Astrocyte of the cerebellum (primary cell): ENCODE results near the gene SYNM.
A peak's percentile ranks its signal among the peaks of the same experiment; 100 is the strongest.
"Not testable (repeated sequence)": the region's sequence is repeated elsewhere in the genome, so short reads cannot be mapped to it uniquely, and the experiment has no call there.

Experiments used
- DNase-seq: peaks from one replicate; pipeline ENCODE4 v3.0.0-alpha.2; 2011; ENCODE audit warnings: low read depth
- H3K4me3 ChIP-seq: 2 replicates; pipeline ENCODE4 v1.5.1; 2011; ENCODE audit warnings: mild to moderate bottlenecking, low read depth, low read length, moderate library complexity
- in situ Hi-C: cut with HindIII; loops from 2 replicates; pipeline ENCODE4 v1.10.0; 2017; ENCODE audit warnings: low sequenced_read_pairs
- TF ChIP-seq, protein P1 (sequence below): IDR thresholded peaks from 2 replicates; pipeline ENCODE4 v1.5.1; 2012; ENCODE audit warnings: low read length, low read depth, moderate library complexity, mild to moderate bottlenecking; ENCODE audit errors: missing control alignments

Gene SYNM

DNA sequence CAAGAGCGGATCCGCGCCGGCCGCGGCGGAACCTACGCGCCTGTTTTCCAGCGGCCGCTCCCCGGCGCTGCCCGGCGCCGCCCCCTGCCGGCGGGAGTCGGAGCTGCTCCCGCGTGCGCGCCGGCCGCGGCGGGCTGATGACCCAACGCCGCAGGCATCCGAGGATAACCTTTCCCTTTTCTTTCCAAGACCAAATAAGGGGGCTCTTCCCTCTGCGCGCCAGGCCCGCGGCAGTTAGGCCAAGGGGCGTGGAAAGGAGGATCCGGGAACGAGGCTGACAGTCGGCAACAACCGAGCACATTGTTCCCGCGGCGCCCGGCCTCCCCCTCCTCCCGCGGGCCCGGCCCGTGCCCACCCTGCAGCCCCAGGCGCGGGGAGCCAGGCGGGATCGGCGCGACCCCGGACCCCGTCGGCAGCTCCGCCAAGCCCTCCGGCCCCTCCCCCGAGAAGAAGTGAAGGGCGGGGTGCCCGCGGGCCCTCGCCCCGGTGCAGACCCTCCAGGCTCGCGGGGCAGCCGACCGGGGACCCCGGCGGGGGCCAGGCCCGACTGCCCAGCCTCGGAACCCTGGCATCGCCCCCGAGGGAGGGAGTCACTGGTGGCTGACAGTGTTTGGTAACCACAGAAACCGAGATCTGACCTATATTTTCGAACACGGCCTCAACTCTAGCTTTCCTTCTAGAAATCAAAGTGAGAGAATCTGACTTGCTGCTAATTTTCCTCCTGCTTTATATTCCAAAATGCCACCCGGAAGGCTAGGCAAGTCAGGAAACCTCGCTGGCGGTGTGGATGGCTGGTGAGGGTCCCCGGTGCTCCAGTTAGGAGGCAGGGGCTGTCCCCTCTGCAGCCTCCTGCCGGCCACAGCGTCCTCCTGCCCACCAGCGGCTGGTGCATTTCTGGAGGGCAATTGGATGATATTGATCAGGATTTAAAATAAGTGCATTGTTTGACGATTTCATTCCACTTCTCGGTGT is 45.6 kb upstream of the SYNM start:
- TF ChIP-seq, protein P1, sequence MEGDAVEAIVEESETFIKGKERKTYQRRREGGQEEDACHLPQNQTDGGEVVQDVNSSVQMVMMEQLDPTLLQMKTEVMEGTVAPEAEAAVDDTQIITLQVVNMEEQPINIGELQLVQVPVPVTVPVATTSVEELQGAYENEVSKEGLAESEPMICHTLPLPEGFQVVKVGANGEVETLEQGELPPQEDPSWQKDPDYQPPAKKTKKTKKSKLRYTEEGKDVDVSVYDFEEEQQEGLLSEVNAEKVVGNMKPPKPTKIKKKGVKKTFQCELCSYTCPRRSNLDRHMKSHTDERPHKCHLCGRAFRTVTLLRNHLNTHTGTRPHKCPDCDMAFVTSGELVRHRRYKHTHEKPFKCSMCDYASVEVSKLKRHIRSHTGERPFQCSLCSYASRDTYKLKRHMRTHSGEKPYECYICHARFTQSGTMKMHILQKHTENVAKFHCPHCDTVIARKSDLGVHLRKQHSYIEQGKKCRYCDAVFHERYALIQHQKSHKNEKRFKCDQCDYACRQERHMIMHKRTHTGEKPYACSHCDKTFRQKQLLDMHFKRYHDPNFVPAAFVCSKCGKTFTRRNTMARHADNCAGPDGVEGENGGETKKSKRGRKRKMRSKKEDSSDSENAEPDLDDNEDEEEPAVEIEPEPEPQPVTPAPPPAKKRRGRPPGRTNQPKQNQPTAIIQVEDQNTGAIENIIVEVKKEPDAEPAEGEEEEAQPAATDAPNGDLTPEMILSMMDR, result peak; percentile 46

DNA sequence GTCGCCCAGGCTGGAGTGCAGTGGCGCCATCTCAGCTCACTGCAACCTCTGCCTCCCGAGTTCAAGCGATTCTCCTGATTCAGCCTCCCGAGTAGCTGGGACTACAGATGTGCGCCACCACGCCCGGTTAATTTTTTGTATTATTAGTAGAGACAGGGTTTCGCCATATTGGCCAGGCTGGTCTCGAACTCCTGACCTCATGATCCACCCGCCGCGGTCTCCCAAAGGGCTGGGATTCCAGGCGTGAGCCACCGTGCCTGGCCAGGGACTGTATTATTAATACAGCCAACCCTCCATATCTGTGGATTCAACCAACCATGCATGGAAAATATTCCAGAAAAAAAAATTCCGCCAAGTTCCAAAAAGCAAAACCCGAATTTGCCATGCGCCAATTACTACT is 44.7 kb upstream of the SYNM start:
- DNase-seq, H3K4me3 ChIP-seq: not testable (repeated sequence)
- in situ Hi-C loops, result loop anchor here (25.0 kb wide), 2 partner anchors 398 to 623 kb away; no protein-coding TSS in a partner anchor

More for the DNA sequence above, 45.6 kb upstream of the SYNM start:
- peak overlapping the region; percentile 45 for H3K4me3 ChIP-seq
- in situ Hi-C loops, result loop anchor here (10.0 to 25.0 kb wide), 3 partner anchors 284 to 622 kb away; no protein-coding TSS in a partner anchor
- peak; percentile 52 for DNase-seq

DNA sequence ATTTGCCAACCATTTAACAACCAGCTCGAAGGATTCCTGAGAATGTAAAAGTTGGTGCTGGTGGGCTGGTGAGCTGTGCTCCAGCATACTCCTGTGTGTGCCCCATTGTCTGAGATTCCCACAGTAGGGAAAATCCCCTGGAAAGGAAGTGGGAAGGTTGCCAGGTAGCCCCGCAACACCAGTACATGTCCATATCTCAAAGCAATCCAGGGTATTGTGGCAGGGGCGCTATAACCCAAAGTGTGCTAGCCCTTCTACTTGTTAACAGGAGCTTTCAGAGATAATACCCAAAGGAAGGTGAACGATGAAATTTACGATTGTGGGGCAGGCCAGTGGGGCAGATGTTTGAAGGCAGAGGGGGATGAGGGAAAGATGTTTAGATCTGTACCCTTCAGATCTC is 42.7 kb upstream of the SYNM start:
- no peak for DNase-seq
- no peak overlapping the region for H3K4me3 ChIP-seq
- TF ChIP-seq, protein P1, result no peak
- in situ Hi-C loops, result loop anchor here (25.0 kb wide), 2 partner anchors 400 to 625 kb away; no protein-coding TSS in a partner anchor

DNA sequence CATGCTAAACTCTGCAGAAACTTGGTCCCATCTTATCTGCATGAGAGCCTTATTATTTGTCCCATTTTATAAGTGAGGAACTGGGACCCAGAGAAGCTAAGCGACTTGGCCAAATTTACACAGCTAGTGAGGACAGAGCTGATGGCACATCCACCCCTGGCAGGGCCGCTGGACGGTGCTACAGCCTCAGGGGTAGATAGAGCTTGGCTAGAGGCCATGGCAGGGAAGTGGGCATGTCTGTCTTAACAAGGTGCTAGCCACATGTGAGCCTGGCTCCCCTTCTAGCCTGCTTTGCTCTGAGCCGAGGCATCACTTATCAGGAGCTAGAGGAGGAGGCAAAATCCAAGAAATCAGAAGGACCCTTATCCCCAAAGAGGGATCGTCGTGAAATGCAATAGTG is 36.7 kb upstream of the SYNM start:
- TF ChIP-seq, protein P1, result no peak
- no peak for DNase-seq
- H3K4me3 ChIP-seq, result no peak overlapping the region
- in situ Hi-C loops, result loop anchor here (25.0 kb wide), 2 partner anchors 406 to 631 kb away; no protein-coding TSS in a partner anchor

DNA sequence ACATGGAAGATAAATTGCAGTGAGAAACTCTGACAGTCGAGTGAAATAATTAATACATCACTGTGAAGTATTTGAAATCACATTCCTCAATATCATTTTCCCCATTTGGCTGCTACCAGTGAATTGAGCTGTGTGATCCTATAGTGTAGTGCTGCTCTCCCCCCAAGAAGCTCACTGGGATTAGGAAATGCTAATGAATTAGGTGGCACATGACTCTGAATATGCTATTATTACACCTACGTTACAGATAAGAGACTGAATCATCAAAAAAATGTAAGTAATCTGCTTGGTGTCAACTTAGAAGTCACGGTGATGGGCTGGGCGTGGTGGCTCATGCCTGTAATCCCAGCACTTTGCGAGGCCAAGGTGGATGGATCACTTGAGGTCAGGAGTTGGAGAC is 34.7 kb upstream of the SYNM start:
- TF ChIP-seq, protein P1, result no peak
- in situ Hi-C loops, result loop anchor here (25.0 kb wide), 2 partner anchors 408 to 633 kb away; no protein-coding TSS in a partner anchor
- no peak overlapping the region for H3K4me3 ChIP-seq
- no peak for DNase-seq

- TF ChIP-seq, protein P1, result no peak
- no peak overlapping the region for H3K4me3 ChIP-seq
- in situ Hi-C loops, result loop anchor here (25.0 kb wide), 2 partner anchors 409 to 634 kb away; no protein-coding TSS in a partner anchor
- no peak for DNase-seq
Measured at GRCh38 chr15:99071091-99071680, 33.7 kb upstream of the SYNM start.
